ENCODE results near the gene TANK.
A peak's percentile ranks its signal among the peaks of the same experiment; 100 is the strongest.
"Not testable (repeated sequence)": the region's sequence is repeated elsewhere in the genome, so short reads cannot be mapped to it uniquely, and the experiment has no call there.

TANK gene

GRCh38 chr2:161233858-161234431, 73.7 kb downstream of the TANK start:
- no peak for FAIRE-seq

GRCh38 chr2:161234627-161235026, 74.4 kb downstream of the TANK start:
- peak; percentile 47 for FAIRE-seq

DNA sequence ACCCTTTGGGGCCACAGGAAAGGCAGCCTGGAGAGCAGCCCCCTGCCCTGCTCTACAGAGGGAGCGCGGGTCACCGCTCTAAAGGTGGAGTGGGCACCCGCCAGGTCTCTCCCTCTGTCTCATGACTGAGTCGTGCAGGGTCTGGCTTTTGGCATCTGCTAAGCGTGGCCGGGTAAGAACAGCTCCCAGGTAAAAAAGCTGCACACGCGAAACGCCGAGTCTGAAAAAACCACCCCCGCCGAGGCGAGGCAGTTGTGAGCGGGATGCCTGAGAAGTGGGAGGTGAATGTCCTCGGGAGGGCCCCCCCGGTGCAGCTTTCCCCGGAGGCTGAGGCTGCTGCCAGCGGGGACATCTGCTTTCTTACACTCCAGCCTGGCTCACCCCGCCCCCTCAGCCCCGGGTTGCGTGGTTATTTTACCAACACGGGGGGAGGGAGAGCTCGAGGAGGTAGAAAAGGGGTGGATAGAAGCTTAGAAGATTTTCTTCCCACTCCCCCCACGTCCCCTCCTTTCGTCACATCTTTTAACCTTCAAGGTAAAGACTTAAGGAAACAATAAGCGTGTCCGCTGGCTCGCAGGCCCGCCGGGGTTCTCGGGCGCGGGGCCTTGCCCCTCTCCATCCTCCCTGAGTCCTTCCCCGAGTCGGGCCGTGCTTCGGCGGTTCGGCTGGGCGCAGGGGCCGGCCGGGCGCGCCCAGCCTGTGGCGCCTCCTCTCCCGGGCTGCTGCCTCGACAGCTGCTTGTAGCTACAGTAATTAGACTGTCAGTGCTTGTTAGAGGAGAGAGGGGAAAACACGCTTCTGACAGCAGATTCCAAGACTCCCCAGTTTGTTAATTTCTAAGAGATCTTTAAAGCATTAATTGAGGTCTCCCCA, 77.4 kb downstream of the TANK start:
- no peak for FAIRE-seq

- FAIRE-seq: no peak
These were observed 78.0 kb downstream of the TANK start for GRCh38 chr2:161238265-161238559.

DNA sequence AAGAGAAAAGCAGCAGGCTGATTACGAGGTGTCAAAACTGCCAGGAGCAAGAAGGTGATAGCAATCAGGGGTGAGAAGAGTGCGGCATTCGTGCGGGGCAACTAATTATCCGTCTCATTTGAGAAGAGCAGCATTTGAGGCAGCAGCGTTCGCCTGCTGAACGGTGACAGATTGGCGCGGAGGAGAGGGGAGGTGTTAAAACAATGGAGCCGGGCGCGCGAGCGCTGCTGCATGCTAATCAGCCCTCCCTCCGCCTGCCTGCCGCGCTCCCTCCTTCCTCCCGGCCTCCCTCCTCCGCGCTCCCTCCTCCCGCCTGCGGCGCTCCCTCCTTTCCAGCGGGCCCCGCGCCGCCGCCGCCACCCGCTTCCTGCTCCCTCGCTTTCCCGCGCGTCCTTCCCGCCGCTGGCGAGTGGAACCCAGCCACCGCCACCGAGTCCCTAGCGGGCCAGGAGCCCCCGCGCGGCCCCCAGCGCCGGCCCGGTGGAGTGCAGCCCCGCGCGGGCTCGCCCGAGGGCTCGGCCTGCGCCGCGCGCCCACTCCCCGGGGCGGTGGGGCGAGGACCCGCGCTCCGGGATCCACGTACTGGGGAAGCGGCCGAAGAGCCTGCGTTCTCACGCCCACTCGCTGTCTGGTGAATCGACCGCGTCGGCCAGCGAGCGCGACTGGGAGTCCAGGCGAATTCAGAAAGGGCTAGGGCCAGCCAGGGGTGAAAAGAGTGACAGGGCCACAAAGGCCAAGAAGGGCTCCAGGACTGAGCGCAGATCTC, 78.5 kb downstream of the TANK start:
- no peak for FAIRE-seq

GRCh38 chr2:161239326-161240109, 79.3 kb downstream of the TANK start:
- no peak for FAIRE-seq

DNA sequence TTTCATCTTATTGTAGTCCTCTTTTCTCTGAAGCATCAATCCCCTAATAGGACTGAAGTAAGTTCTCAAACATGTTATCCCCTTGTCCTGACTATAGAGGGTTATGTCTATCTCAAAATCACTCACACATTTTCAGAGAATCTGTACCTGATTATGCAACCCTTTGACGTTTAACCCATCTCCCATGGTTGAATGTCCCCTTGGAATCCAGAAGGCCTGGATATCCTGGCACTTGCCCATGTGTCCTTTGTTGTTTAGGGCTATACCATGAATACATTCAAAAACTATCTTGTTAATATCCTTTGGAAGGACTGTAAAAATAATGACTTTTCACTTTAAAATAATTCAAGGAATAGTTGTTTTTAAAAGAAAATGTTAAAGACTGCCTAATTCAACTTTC, 81.7 kb downstream of the TANK start:
- no peak for FAIRE-seq

- no peak for FAIRE-seq
These were observed 83.1 kb downstream of the TANK start for GRCh38 chr2:161243312-161243711.

DNA sequence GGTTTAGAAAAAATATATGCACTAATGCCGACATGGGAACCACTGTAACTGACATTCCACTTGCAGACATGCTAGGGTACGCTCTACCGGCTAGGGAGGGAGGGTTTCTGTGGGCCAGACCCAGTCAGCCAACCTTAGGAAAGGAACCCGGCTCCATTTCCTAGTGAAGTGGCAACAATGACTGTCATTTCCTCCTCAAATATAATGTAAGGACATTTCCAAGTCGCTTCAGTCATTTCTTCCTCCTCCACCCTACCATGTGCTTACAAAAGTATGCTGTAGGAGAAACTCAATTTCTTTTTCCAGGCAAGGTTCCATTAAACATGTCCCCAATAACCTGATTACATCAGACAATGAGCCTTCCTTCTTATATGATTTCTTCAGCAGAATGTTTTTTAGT, 83.7 kb downstream of the TANK start:
- no peak for FAIRE-seq

DNA sequence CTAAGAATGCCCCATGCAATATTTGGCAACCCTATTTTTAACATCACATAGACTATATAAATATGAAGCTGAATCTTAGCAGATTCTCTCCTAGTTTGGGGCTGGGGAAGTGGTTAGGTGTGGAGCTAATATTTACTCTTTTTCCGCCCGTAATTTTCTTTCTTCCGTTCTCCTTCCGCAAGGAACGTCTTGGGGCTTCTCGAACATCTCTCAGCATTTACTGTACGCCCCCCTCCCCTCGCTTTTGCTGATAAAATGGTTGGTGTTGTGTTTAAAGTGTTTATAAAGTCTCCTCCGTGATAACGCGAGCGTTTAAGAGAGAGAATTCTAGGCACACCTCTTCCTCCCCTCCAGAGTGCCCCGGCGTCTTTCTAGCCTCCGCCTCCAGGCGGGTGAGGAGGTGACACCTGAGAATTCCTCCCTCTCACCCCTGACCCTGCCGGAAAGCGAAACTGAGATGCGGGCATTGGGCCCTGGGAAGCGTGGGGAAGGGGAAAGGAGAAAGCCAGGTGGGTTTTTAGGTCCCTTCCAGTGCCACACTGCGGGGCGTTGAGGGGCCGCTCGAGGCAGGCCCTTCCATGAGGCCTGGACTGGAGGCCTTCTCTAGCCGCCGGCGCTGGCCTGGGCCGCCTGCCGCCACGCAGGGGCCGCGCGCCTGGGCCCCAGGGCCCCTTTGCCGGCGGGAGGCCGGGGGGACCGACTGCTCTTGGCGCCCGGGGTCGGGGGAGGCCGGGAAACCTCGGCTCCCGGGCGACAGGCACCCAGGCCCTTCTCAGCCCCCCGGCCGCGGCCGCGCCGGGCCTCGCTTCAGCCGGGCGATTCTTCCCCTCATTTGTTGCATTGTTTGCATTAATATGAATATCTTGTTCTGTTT, 84.4 kb downstream of the TANK start:
- FAIRE-seq: not testable (repeated sequence)

GRCh38 chr2:161245261-161245553, 85.0 kb downstream of the TANK start:
- FAIRE-seq: no peak

DNA sequence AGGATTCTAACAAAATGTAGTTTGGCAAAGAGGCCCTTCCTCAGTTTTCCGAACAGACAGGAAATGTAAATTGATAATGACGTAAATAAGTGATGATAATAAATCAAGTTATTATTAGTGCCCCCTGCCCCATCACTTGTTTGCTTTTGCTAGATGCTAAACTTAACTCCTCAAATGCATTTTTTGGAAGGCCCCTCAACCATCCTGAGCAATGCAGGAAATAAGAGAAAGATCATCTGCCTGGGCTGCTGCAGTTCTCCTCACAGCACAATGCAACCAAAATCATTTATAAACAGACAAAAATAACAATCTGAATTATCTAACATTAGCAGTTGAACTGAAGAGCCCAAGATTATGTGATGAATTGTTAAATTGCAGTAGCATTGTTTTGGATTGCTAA, 85.4 kb downstream of the TANK start:
- FAIRE-seq: no peak

DNA sequence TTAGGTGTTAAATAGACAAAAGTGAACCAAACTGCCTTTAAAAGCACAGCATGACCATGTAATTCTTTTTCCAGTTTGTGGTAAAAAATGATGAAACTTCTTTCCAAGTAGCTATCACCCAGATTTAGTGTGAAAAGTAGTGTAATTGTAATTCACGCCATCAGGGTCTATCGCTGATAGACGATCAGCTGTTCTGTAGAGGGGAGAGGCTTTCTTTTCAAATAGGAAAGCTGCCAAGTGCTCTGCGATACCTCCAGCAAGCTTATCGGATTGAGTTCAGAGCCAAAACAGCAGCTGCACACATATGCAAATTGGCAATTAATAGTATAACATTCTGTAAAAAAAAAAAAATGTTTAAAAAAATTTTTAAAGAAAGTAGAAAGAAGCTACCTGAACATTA, 86.1 kb downstream of the TANK start:
- FAIRE-seq: no peak

GRCh38 chr2:161250864-161251436, 90.7 kb downstream of the TANK start:
- FAIRE-seq: peak; percentile 60

DNA sequence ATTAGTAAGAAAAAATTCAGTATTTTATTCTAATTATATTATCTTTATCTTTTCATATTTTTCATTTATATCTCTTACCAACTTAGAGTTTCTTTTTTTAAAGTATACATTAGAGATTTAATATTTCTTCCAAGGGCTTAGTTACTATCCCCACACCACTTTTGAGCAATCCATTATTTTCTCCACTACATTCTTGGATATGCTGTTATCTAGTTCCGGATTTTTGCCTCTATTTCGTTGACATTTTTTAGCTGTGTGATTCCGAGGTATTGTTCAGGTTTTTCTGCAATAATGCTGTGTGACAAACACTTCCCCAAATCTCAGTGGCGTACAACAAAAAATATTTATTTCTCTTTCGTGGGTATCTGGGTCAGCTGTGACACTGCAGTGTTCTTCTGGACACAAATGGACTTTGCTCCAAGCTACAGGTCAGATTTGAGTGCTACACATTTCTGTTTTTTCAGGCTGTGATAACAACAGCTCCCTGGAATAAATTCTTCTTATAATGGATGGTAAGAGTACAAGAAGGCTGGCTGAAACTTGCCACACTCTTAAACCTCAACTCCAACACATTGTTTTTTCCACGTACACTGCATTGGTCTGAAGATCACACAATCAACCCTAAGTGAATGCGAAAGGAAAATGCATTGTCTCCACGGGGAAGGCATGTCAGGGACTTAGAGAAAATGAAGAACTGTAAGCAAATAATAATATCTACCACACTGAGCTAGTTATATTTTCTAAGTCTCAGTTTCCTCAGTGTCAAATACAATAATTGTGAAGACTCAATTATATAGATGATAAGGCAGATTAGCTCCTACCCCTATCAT, 97.1 kb downstream of the TANK start:
- no peak for FAIRE-seq

DNA sequence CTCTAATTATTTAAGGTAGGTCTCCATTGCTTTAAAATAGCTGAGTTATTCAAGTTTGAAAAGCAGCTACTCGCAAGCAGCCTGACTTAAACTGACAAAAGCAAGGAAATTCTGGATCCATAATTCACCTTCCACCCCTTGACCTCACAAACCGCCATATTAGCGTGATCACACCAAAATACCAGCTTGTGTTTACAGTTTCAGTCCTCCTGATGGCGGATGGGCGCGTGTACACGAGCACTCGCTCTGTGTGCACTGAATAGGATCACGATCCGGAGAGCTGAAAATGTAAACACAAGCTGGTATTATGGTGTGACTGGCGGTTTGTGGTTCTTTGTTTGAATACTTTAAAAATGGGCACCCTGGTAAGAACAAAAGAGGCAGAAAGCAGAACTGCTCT, 105.6 kb downstream of the TANK start:
- FAIRE-seq: no peak

DNA sequence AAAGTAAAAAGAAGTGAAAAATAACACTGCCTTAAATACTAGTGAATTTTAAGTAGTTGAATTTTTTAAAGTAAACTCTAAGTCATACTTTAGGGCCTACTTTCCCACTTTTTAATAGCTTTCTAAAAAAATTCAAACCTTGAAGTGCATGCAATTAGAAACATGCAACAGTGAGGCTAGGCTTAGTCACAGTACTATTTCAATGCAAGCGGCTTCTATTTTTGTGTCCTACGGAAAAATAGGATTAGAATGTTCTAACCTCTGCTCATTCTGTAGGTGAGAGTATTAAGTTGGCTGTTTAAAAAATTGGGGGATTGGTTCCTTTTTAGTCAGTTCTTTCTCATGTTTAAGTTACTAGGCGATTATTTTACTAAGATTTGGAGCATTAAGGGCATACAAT, 108.9 kb downstream of the TANK start:
- no peak for FAIRE-seq

GRCh38 chr2:161273038-161273760, 113.0 kb downstream of the TANK start:
- FAIRE-seq: peak; percentile 33

DNA sequence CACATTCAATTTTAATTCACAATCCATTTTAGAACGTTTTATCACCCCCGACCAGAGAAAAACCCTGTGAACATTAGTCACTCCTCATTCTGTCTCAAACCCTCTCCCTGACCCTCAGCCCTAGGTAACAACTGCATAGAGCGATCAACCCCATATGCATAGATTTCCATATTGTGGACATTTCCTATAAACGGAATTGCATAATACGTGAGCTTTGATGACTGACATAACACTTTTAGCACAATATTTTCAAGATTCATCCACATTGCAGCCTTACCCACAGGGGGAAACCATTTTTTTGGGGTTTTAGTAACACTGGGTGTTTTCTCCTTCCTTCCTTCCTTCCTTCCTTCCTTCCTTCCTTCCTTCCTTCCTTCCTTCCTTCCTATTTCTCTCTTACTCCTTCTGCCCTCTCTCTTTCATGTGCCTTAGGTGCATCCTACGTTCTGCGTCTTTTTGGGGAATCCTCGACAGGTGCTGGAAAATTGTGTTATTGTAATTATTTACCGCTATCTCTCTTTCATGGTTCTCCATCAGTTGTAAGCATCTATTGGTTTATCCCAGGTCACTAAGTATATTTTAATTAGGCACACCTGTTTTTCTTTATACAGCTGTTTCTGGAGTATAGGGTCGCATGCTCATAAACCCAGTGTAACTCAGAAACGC, 118.5 kb downstream of the TANK start:
- not testable (repeated sequence) for FAIRE-seq
